Measurements from ENCODE around the gene DARS2.
"Not testable (repeated sequence)": the region's sequence is repeated elsewhere in the genome, so short reads cannot be mapped to it uniquely, and the experiment has no call there.

Gene DARS2

GRCh38 chr1:173862146-173862768 is 37.8 kb downstream of the DARS2 start:
- DNase-seq (ENCODE audit: low spot score): not testable (repeated sequence)

GRCh38 chr1:173862769-173863223 is 38.3 kb downstream of the DARS2 start:
- DNase-seq (ENCODE audit: low spot score): no peak

GRCh38 chr1:173863224-173864161 is 39.0 kb downstream of the DARS2 start:
- DNase-seq (ENCODE audit: low spot score): no peak

GRCh38 chr1:173864179-173864867 is 39.9 kb downstream of the DARS2 start:
- DNase-seq (ENCODE audit: low spot score): no peak

- no peak for DNase-seq (ENCODE audit: low spot score)
These were observed 41.1 kb downstream of the DARS2 start for GRCh38 chr1:173865468-173866164.

- DNase-seq (ENCODE audit: low spot score): no peak
These were observed 42.1 kb downstream of the DARS2 start for GRCh38 chr1:173866413-173867115.

- DNase-seq (ENCODE audit: low spot score): no peak
These were observed 42.8 kb downstream of the DARS2 start for GRCh38 chr1:173867141-173867752.

- peak; percentile 96 for DNase-seq (ENCODE audit: low spot score)
These were observed 43.3 kb downstream of the DARS2 start, which contains the start of gene GAS5 for GRCh38 chr1:173867753-173868265. TSS of gene GAS5 (minus strand) at chr1:173867989.

GRCh38 chr1:173868266-173869020 is 44.0 kb downstream of the DARS2 start, which contains the start of gene ZBTB37:
TSS of gene ZBTB37 (plus strand) at chr1:173868380. CDS start at chr1:173870226, 1,846 bp downstream.
- peak; percentile 96 for DNase-seq (ENCODE audit: low spot score)

GRCh38 chr1:173869021-173869359 is 44.5 kb downstream of the DARS2 start:
- no peak for DNase-seq (ENCODE audit: low spot score)

GRCh38 chr1:173870252-173871075 is 46.0 kb downstream of the DARS2 start:
- no peak for DNase-seq (ENCODE audit: low spot score)

- no peak for DNase-seq (ENCODE audit: low spot score)
These were observed 46.6 kb downstream of the DARS2 start for GRCh38 chr1:173871091-173871490.

- DNase-seq (ENCODE audit: low spot score): no peak
These were observed 47.0 kb downstream of the DARS2 start for GRCh38 chr1:173871500-173871899.

GRCh38 chr1:173876732-173877131 is 52.3 kb downstream of the DARS2 start:
- no peak for DNase-seq (ENCODE audit: low spot score)

- no peak for DNase-seq (ENCODE audit: low spot score)
These were observed 53.8 kb downstream of the DARS2 start for GRCh38 chr1:173878251-173878650.

GRCh38 chr1:173881117-173881516 is 56.6 kb downstream of the DARS2 start:
- not testable (repeated sequence) for DNase-seq (ENCODE audit: low spot score)

- DNase-seq (ENCODE audit: low spot score): no peak
These were observed 60.2 kb downstream of the DARS2 start for GRCh38 chr1:173884701-173885100.

- no peak for DNase-seq (ENCODE audit: low spot score)
These were observed 62.5 kb downstream of the DARS2 start for GRCh38 chr1:173886746-173887611.
